Keratinocyte (primary cell): ENCODE measurements around the gene FAM186B. TPM values are rescaled to one million over a fixed set of nuclear protein-coding genes. Genes with fewer than 3 reads are reported as not detected.

ENCODE experiments used
- DNase-seq: peaks from one replicate; pipeline ENCODE4 v3.0.0-alpha.2; 2011; ENCODE audit warnings: low read depth, missing footprints, low spot score
- FAIRE-seq: peaks from 2 replicates; lab custom pipeline; 2011; peaks lifted over from hg19 to GRCh38; lab: Jason Lieb, UNC
- H2AFZ ChIP-seq: 2 replicates; pipeline ENCODE4 v1.6.0; 2012; ENCODE audit warnings: low read length, control low read depth, inconsistent platforms; ENCODE audit not compliant: control insufficient read depth
- H3K27ac ChIP-seq: 2 replicates; pipeline ENCODE4 v1.5.1; 2011; ENCODE audit warnings: low read length; ENCODE audit not compliant: control insufficient read depth, insufficient read depth
- H3K27me3 ChIP-seq: 3 replicates; pipeline ENCODE4 v1.6.0; 2011; ENCODE audit warnings: low read length; ENCODE audit not compliant: control insufficient read depth, insufficient read depth; ENCODE audit errors: extremely low read depth
- H3K36me3 ChIP-seq, 2 experiments: 2 replicates in 1 of 2; 3 replicates in 1 of 2; pipeline ENCODE4 v1.5.1; 2011; ENCODE audit warnings: low read length in 2 of 2, mild to moderate bottlenecking in 1 of 2; ENCODE audit not compliant: control insufficient read depth in 2 of 2, insufficient read depth in 2 of 2; ENCODE audit errors: extremely low read depth in 1 of 2
- H3K4me1 ChIP-seq: 3 replicates; pipeline ENCODE4 v1.5.1; 2011; ENCODE audit warnings: low read length; ENCODE audit not compliant: control insufficient read depth, insufficient read depth; ENCODE audit errors: extremely low read depth
- H3K4me2 ChIP-seq: 3 replicates; pipeline ENCODE4 v1.6.0; 2011; ENCODE audit warnings: low read depth, low read length; ENCODE audit not compliant: control insufficient read depth, insufficient read depth; ENCODE audit errors: extremely low read depth
- H3K4me3 ChIP-seq, 3 experiments: fragments of 200-600 bp in 1 of 3; sonication (generic) in 1 of 3; 2 replicates in 2 of 3; 3 replicates in 1 of 3; pipeline ENCODE4 v1.5.1; 2011 to 2016; ENCODE audit warnings: low read length in 3 of 3, mild to moderate bottlenecking in 3 of 3, control low read depth in 2 of 3, inconsistent platforms in 1 of 3, low read depth in 1 of 3, mixed read lengths in 1 of 3, mixed run types in 1 of 3, moderate library complexity in 1 of 3; ENCODE audit not compliant: control insufficient read depth in 2 of 3, insufficient read depth in 2 of 3; ENCODE audit errors: extremely low read depth in 1 of 3
- H3K79me2 ChIP-seq: 2 replicates; pipeline ENCODE4 v1.6.0; 2012; ENCODE audit warnings: low read length; ENCODE audit not compliant: control insufficient read depth, insufficient read depth
- H3K9ac ChIP-seq: 3 replicates; pipeline ENCODE4 v1.6.0; 2011; ENCODE audit warnings: low read length; ENCODE audit not compliant: control insufficient read depth, insufficient read depth; ENCODE audit errors: extremely low read depth
- H3K9me1 ChIP-seq: 3 replicates; pipeline ENCODE4 v1.6.0; 2011; ENCODE audit warnings: low read length; ENCODE audit not compliant: control insufficient read depth, insufficient read depth; ENCODE audit errors: extremely low read depth
- H3K9me3 ChIP-seq: 2 replicates; pipeline ENCODE4 v1.5.1; 2012; ENCODE audit warnings: low read depth, low read length; ENCODE audit not compliant: control insufficient read depth
- H4K20me1 ChIP-seq: 3 replicates; pipeline ENCODE4 v1.6.0; 2011; ENCODE audit warnings: low read length; ENCODE audit not compliant: control insufficient read depth, insufficient read depth; ENCODE audit errors: extremely low read depth
- EZH2 ChIP-seq: IDR thresholded peaks from one replicate; pipeline ENCODE4 v1.6.1; 2012; ENCODE audit warnings: inconsistent platforms, mild to moderate bottlenecking, low read length, moderate library complexity
- dilution Hi-C: fragments of 300-500 bp; cut with MboI; formaldehyde crosslinking; loops from one replicate; pipeline ENCODE4 v1.7.0; 2020; ENCODE audit warnings: low sequenced_read_pairs; ENCODE audit not compliant: extremely low pct_ligation_motif_present
- polyA plus RNA-seq, 5 experiments: library from polyadenylated mRNA; depleted of rRNA in 3 of 5; stranded (reverse) in 3 of 5; stranded (forward) in 1 of 5; unstranded in 1 of 5; fragments of >200 nt; gene quantifications; 1 replicate in 1 of 5; 2 replicates in 3 of 5; 3 replicates in 1 of 5; pipeline versions ENCODE4 v1.2.1 to v1.2.3, GENCODE V29; 2011 to 2012; ENCODE audit warnings: missing spikeins in 2 of 5, low read depth in 1 of 5, low replicate concordance in 1 of 5
- small RNA-seq, 3 experiments: library from RNA; depleted of rRNA; stranded (forward); fragments of <200 nt; gene quantifications; one replicate each; pipeline ENCODE3, GENCODE V24; 2012; ENCODE audit warnings: low read depth in 3 of 3, low replicate concordance in 1 of 3; ENCODE audit not compliant: insufficient read length in 3 of 3
- TF ChIP-seq, protein P1 (sequence below), 3 experiments: IDR thresholded peaks in 1 of 3; conservative IDR thresholded peaks in 1 of 3; optimal IDR thresholded peaks in 1 of 3; 2 replicates in 2 of 3; 3 replicates in 1 of 3; pipeline versions ENCODE3 to v1.5.1; 2011; ENCODE audit warnings: low read length in 3 of 3, mild to moderate bottlenecking in 3 of 3, moderate library complexity in 2 of 3, control low read depth in 1 of 3, inconsistent platforms in 1 of 3; ENCODE audit not compliant: insufficient read depth in 2 of 3; ENCODE audit errors: extremely low read depth in 1 of 3

Gene FAM186B
- polyA plus RNA-seq, 1 donor (not counting 4 experiments of a cell fraction or from before 2014, with no cell fraction given): 0.13 TPM

GRCh38 chr12:49537752-49538509 is 67.5 kb downstream of the FAM186B start:
- no peak overlapping the region for H3K9ac ChIP-seq
- H2AFZ ChIP-seq: peak overlapping the region; percentile 33
- H4K20me1 ChIP-seq: peaks cover 3% of the 10 kb centered on the region
- H3K36me3 ChIP-seq: no peaks in the 10 kb centered on the region
- peaks cover 32% of the 10 kb centered on the region for H3K27me3 ChIP-seq
- peak overlapping the region; percentile 74 for H3K4me2 ChIP-seq
- dilution Hi-C loops: no loop called here
- DNase-seq (no peak), FAIRE-seq (no peak)
- H3K27ac ChIP-seq: no peak overlapping the region
- H3K9me3 ChIP-seq: no peaks in the 10 kb centered on the region
- peaks cover 45% of the 10 kb centered on the region for H3K4me1 ChIP-seq
- no peaks in the 10 kb centered on the region for H3K9me1 ChIP-seq
- peak overlapping the region in 2 of 3 experiments; percentile 32 to 56 for H3K4me3 ChIP-seq
- H3K79me2 ChIP-seq: no peaks in the 10 kb centered on the region
- TF ChIP-seq EZH2: peak; percentile 98
- TF ChIP-seq, protein P1, sequence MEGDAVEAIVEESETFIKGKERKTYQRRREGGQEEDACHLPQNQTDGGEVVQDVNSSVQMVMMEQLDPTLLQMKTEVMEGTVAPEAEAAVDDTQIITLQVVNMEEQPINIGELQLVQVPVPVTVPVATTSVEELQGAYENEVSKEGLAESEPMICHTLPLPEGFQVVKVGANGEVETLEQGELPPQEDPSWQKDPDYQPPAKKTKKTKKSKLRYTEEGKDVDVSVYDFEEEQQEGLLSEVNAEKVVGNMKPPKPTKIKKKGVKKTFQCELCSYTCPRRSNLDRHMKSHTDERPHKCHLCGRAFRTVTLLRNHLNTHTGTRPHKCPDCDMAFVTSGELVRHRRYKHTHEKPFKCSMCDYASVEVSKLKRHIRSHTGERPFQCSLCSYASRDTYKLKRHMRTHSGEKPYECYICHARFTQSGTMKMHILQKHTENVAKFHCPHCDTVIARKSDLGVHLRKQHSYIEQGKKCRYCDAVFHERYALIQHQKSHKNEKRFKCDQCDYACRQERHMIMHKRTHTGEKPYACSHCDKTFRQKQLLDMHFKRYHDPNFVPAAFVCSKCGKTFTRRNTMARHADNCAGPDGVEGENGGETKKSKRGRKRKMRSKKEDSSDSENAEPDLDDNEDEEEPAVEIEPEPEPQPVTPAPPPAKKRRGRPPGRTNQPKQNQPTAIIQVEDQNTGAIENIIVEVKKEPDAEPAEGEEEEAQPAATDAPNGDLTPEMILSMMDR (optimal IDR thresholded peaks at IDR 0.05 in 1 of 3, IDR thresholded peaks at IDR 0.05 in 1 of 3, conservative IDR thresholded peaks at IDR 0.05 in 1 of 3; ENCODE audit: extremely low read depth in 1 of 3, insufficient read depth in 2 of 3, low read length in 3 of 3): no peak

Small RNAs within 50 kb of the gene (small RNA-seq; reads per million reads assigned to genes)
- gene HIGD1AP9: 0 reads per million in 3 experiments
- 0 reads per million in 3 experiments for gene POLR2KP1
- gene RNU6-834P: 0 reads per million in 3 experiments

Other genes starting within 250 kb of the FAM186B start
- 46.2 to 51.3 TPM (median 47.9 TPM) in 3 replicates for gene SPATS2, start 238.2 kb downstream of the FAM186B start, polyA plus RNA-seq
- gene KCNH3, start 66.6 kb downstream of the FAM186B start, polyA plus RNA-seq: 0.08 to 0.21 TPM (median 0.16 TPM) in 3 replicates
- 40.7 to 55.8 TPM (median 49.3 TPM) in 3 replicates for gene MCRS1, start 37.5 kb downstream of the FAM186B start, polyA plus RNA-seq
- 12.7 to 19.0 TPM (median 13.3 TPM) in 3 replicates for gene PRPF40B, start 17.9 kb upstream of the FAM186B start, polyA plus RNA-seq
- gene FMNL3, start 101.8 kb upstream of the FAM186B start, polyA plus RNA-seq: 1.1 to 1.4 TPM (median 1.2 TPM) in 3 replicates
- gene TMBIM6, start 135.9 kb upstream of the FAM186B start, polyA plus RNA-seq: 619 to 815 TPM (median 668 TPM) in 3 replicates
- gene NCKAP5L, start 222.8 kb upstream of the FAM186B start, polyA plus RNA-seq: 3.9 to 5.8 TPM (median 4.4 TPM) in 3 replicates
- gene BCDIN3D, start 237.5 kb upstream of the FAM186B start, polyA plus RNA-seq: 2.9 to 3.7 TPM (median 3.4 TPM) in 3 replicates